GM23338 (cell line): ENCODE results near the gene HPS5. TPM values are rescaled to one million over a fixed set of nuclear protein-coding genes. Genes with fewer than 3 reads are reported as not detected.

Experiments
- CREB1 ChIP-seq: fragments of 250-450 bp; sonication (Bioruptor Pico); IDR thresholded peaks from 2 replicates; pipeline ENCODE4 v1.5.0; 2020; ENCODE audit warnings: low read depth, mild to moderate bottlenecking, moderate library complexity
- EZH2 ChIP-seq: fragments of 200-600 bp; sonication (generic); IDR thresholded peaks from one replicate; pipeline ENCODE4 v1.8.0; 2017; ENCODE audit warnings: antibody characterized with exemption, mild to moderate bottlenecking, low read depth; ENCODE audit not compliant: unreplicated experiment
- EZH2phosphoT487 ChIP-seq: fragments of 200-600 bp; sonication (generic); IDR thresholded peaks from one replicate; pipeline ENCODE4 v1.8.1; 2018; ENCODE audit warnings: antibody characterized with exemption; ENCODE audit not compliant: unreplicated experiment
- JUNB ChIP-seq: IDR thresholded peaks from one replicate; pipeline ENCODE4 v1.6.1; 2016; ENCODE audit warnings: antibody characterized with exemption; ENCODE audit not compliant: unreplicated experiment
- NANOG ChIP-seq: IDR thresholded peaks from 2 replicates; pipeline ENCODE4 v1.6.1; 2016; ENCODE audit warnings: antibody characterized with exemption, borderline replicate concordance
- POLR2AphosphoS5 ChIP-seq: IDR thresholded peaks from 2 replicates; pipeline ENCODE4 v1.6.1; 2016; ENCODE audit warnings: antibody characterized with exemption, low read depth
- STAT1 ChIP-seq: IDR thresholded peaks from one replicate; pipeline ENCODE4 v1.6.1; 2016; ENCODE audit warnings: antibody characterized with exemption; ENCODE audit not compliant: unreplicated experiment
- ZNF114 ChIP-seq: fragments of 250-450 bp; sonication (Bioruptor Pico); IDR thresholded peaks from 2 replicates; pipeline ENCODE4 v1.5.0; 2020; ENCODE audit warnings: mild to moderate bottlenecking, moderate library complexity
- polyA plus RNA-seq: library from polyadenylated mRNA; unstranded; fragments of >200 nt; fragmentation: Nextera tagmentation; extraction: Ambion mirVana; gene quantifications from 2 replicates; pipeline ENCODE4 v1.2.1, GENCODE V29; 2016
- total RNA-seq: library from RNA; depleted of rRNA; stranded (reverse); fragments of >200 nt; shearing (Covaris generic); gene quantifications from 2 replicates; pipeline ENCODE4 v1.2.3, GENCODE V29; 2014
- TF ChIP-seq, protein P1 (sequence below): fragments of 250-450 bp; sonication (Bioruptor Pico); IDR thresholded peaks from 2 replicates; pipeline ENCODE4 v1.5.0; 2020; ENCODE audit warnings: mild to moderate bottlenecking, moderate library complexity
- TF ChIP-seq, protein P2 (sequence below): IDR thresholded peaks from one replicate; pipeline ENCODE4 v1.6.1; 2018; ENCODE audit warnings: antibody characterized with exemption; ENCODE audit not compliant: unreplicated experiment
- TF ChIP-seq, protein P3 (sequence below): IDR thresholded peaks from 2 replicates; pipeline ENCODE4 v1.6.1; 2016; ENCODE audit warnings: antibody characterized with exemption

The HPS5 gene
- total and polyA plus RNA-seq, 2 experiments from 2014 or later: 11.5 to 18.6 TPM

DNA sequence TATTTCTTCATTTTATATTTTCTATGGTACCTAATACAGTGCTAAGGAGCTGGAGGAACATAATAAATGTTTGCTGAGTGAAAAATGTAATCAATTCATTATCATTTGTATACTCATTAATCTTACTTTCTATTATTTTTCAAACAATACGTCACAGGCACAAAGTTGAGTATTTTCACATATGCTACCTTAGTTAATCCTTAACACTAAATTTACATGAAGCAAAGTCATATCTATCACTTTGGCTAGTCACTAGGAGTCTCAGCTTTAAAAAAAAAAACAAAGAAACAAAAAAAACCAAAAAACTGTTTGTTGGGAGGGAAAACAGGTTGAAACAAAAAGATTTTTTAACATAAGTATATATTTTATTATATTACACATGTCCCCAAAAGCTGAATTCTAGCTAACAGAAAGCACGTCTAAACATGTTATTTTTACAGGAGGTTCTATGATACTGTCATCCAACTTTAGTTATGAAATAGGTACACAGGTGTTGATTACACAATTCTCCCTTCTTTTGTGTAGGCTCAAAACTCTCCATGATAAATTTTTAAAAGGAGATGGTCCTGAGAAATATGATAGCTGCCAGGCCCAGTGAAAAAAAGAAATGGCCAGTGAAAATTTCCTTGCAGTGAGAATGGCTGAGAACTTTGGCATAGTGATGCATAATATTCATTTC is 14.3 kb downstream of the HPS5 start (continued):
- TF ChIP-seq, protein P1, sequence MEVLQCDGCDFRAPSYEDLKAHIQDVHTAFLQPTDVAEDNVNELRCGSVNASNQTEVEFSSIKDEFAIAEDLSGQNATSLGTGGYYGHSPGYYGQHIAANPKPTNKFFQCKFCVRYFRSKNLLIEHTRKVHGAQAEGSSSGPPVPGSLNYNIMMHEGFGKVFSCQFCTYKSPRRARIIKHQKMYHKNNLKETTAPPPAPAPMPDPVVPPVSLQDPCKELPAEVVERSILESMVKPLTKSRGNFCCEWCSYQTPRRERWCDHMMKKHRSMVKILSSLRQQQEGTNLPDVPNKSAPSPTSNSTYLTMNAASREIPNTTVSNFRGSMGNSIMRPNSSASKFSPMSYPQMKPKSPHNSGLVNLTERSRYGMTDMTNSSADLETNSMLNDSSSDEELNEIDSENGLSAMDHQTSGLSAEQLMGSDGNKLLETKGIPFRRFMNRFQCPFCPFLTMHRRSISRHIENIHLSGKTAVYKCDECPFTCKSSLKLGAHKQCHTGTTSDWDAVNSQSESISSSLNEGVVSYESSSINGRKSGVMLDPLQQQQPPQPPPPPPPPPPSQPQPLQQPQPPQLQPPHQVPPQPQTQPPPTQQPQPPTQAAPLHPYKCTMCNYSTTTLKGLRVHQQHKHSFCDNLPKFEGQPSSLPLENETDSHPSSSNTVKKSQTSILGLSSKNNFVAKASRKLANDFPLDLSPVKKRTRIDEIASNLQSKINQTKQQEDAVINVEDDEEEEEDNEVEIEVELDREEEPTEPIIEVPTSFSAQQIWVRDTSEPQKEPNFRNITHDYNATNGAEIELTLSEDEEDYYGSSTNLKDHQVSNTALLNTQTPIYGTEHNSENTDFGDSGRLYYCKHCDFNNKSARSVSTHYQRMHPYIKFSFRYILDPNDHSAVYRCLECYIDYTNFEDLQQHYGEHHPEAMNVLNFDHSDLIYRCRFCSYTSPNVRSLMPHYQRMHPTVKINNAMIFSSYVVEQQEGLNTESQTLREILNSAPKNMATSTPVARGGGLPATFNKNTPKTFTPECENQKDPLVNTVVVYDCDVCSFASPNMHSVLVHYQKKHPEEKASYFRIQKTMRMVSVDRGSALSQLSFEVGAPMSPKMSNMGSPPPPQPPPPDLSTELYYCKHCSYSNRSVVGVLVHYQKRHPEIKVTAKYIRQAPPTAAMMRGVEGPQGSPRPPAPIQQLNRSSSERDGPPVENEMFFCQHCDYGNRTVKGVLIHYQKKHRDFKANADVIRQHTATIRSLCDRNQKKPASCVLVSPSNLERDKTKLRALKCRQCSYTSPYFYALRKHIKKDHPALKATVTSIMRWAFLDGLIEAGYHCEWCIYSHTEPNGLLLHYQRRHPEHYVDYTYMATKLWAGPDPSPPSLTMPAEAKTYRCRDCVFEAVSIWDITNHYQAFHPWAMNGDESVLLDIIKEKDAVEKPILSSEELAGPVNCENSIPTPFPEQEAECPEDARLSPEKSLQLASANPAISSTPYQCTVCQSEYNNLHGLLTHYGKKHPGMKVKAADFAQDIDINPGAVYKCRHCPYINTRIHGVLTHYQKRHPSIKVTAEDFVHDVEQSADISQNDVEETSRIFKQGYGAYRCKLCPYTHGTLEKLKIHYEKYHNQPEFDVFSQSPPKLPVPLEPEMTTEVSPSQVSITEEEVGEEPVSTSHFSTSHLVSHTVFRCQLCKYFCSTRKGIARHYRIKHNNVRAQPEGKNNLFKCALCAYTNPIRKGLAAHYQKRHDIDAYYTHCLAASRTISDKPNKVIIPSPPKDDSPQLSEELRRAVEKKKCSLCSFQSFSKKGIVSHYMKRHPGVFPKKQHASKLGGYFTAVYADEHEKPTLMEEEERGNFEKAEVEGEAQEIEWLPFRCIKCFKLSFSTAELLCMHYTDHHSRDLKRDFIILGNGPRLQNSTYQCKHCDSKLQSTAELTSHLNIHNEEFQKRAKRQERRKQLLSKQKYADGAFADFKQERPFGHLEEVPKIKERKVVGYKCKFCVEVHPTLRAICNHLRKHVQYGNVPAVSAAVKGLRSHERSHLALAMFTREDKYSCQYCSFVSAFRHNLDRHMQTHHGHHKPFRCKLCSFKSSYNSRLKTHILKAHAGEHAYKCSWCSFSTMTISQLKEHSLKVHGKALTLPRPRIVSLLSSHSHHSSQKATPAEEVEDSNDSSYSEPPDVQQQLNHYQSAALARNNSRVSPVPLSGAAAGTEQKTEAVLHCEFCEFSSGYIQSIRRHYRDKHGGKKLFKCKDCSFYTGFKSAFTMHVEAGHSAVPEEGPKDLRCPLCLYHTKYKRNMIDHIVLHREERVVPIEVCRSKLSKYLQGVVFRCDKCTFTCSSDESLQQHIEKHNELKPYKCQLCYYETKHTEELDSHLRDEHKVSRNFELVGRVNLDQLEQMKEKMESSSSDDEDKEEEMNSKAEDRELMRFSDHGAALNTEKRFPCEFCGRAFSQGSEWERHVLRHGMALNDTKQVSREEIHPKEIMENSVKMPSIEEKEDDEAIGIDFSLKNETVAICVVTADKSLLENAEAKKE (CRISPR knock-in tag): no peak
- TF ChIP-seq, protein P2, sequence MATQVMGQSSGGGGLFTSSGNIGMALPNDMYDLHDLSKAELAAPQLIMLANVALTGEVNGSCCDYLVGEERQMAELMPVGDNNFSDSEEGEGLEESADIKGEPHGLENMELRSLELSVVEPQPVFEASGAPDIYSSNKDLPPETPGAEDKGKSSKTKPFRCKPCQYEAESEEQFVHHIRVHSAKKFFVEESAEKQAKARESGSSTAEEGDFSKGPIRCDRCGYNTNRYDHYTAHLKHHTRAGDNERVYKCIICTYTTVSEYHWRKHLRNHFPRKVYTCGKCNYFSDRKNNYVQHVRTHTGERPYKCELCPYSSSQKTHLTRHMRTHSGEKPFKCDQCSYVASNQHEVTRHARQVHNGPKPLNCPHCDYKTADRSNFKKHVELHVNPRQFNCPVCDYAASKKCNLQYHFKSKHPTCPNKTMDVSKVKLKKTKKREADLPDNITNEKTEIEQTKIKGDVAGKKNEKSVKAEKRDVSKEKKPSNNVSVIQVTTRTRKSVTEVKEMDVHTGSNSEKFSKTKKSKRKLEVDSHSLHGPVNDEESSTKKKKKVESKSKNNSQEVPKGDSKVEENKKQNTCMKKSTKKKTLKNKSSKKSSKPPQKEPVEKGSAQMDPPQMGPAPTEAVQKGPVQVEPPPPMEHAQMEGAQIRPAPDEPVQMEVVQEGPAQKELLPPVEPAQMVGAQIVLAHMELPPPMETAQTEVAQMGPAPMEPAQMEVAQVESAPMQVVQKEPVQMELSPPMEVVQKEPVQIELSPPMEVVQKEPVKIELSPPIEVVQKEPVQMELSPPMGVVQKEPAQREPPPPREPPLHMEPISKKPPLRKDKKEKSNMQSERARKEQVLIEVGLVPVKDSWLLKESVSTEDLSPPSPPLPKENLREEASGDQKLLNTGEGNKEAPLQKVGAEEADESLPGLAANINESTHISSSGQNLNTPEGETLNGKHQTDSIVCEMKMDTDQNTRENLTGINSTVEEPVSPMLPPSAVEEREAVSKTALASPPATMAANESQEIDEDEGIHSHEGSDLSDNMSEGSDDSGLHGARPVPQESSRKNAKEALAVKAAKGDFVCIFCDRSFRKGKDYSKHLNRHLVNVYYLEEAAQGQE: no peak
- no peak for TF ChIP-seq ZNF114 (CRISPR knock-in tag)
- no peak for TF ChIP-seq NANOG
- no peak for TF ChIP-seq EZH2phosphoT487
- no peak for TF ChIP-seq POLR2AphosphoS5
- no peak for TF ChIP-seq STAT1
- TF ChIP-seq CREB1 (CRISPR knock-in tag): no peak
- TF ChIP-seq, protein P3, sequence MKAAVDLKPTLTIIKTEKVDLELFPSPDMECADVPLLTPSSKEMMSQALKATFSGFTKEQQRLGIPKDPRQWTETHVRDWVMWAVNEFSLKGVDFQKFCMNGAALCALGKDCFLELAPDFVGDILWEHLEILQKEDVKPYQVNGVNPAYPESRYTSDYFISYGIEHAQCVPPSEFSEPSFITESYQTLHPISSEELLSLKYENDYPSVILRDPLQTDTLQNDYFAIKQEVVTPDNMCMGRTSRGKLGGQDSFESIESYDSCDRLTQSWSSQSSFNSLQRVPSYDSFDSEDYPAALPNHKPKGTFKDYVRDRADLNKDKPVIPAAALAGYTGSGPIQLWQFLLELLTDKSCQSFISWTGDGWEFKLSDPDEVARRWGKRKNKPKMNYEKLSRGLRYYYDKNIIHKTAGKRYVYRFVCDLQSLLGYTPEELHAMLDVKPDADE: no peak
- TF ChIP-seq JUNB: no peak
- no peak for TF ChIP-seq EZH2
